ENCODE data around the gene IMPA2. TPM values are rescaled to one million over a fixed set of nuclear protein-coding genes. Genes with fewer than 3 reads are reported as not detected.

Gene IMPA2
- total RNA-seq, 2 donors from 2014 or later, result 19.2 to 20.2 TPM

DNA sequence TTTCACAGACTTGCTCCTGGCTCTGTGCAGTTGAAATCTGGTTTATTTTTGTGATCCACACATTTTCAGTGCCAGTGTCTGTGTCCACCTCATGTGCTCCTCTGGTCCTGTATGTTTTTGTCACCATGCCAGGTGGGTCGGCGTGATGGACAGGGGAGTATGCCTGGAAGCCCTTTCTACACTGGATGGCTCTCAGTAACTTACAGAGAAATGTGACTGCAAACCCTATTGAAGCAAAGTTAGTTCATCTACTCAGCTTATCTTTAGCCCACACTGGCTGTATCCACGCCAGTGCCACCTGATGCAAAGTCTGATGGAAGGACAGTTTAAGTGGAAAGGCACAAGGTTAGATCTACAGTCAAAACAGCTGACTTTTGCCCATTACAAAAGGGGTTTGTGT is 4.3 kb downstream of the IMPA2 start:
- DNase-seq, result no peak
- no peak overlapping the region for H3K27ac Mint-ChIP-seq
- no peak overlapping the region for H3K4me3 Mint-ChIP-seq
- no peaks in the 10 kb centered on the region for H3K27me3 Mint-ChIP-seq (ENCODE audit: low read depth)
- no peaks in the 10 kb centered on the region for H3K9me3 Mint-ChIP-seq
- peaks cover 7% of the 10 kb centered on the region for H3K4me1 Mint-ChIP-seq (ENCODE audit: low read depth)
- no peak for ATAC-seq (replicated peaks in 1 of 2)
- H3K36me3 Mint-ChIP-seq (ENCODE audit: insufficient read depth in 2 of 2), result no peaks in the 10 kb centered on the region

DNA sequence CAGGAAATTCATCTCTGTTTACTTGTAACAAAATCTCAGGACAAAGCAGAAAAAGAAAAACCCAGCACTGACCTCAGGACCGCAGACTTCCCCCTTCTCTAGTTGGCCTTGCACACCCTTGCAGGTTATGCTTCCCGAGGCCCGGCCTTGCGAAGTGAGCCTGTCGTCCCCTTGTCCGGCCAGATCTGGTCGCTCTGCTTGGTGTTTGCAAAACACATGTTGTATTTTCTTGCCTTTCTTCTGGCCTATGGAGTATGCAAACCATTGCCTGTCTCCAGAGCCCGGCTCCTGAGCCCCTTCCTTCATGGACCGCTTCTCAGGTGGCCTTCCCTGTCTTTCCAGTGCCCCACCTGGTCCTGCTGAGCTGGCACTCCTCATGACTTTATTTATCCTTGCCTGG is 4.8 kb downstream of the IMPA2 start:
- no peak overlapping the region for H3K4me3 Mint-ChIP-seq
- H3K9me3 Mint-ChIP-seq, result no peaks in the 10 kb centered on the region
- DNase-seq (no peak), ATAC-seq (replicated peaks in 1 of 2) (no peak)
- H3K36me3 Mint-ChIP-seq (ENCODE audit: insufficient read depth in 2 of 2), result no peaks in the 10 kb centered on the region
- no peaks in the 10 kb centered on the region for H3K27me3 Mint-ChIP-seq (ENCODE audit: low read depth)
- H3K27ac Mint-ChIP-seq, result no peak overlapping the region
- peaks cover 7% of the 10 kb centered on the region for H3K4me1 Mint-ChIP-seq (ENCODE audit: low read depth)

DNA sequence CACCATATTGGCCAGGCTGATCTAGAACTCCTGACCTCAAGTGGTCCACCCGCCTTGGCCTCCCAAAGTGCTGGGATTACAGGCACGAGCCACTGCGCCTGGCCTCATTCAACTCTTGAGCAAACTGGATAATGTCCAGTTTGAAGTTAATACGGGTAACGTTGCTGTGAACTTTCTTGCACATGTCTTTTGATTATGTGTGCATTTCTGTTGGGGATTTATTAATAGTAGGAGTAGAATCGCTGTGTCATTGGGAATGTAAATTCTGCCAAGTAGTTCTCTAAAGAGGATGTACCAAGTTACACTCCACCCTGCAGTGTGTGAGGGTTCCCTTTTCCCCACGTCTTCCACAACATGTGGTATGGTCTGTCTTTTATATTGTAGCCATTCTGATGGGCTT is 6.2 kb downstream of the IMPA2 start:
- Mint-ChIP-seq H3K27me3 (ENCODE audit: low read depth) (no peaks in the 10 kb centered on the region), H3K36me3 (ENCODE audit: insufficient read depth in 2 of 2) (no peaks in the 10 kb centered on the region), H3K27ac (no peak overlapping the region), H3K4me3 (no peak overlapping the region), H3K9me3 (no peaks in the 10 kb centered on the region), H3K4me1 (ENCODE audit: low read depth) (peaks cover 1% of the 10 kb centered on the region)
- no peak for DNase-seq
- no peak for ATAC-seq (replicated peaks in 1 of 2)

DNA sequence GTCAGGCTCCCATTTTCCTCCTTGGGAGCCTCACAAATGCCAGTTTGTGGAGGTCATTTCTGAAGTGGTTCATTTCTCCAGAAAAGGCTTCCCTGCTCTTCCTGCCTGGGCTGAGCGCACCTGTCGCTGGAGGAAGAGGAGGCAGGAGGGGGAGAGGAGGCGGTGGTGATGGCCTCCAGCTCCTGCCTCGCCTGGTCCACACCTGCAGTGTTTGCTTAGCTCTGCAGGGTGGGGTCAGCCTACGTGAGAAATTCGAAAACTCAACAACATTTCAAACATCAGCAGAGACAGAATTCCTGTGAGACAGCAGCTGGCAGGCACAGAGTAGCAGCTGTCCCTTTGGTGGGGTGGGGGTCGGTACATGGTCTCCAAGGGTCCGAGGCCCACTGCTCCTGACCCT is 7.9 kb downstream of the IMPA2 start:
- Mint-ChIP-seq H3K4me3 (no peak overlapping the region), H3K4me1 (ENCODE audit: low read depth) (no peaks in the 10 kb centered on the region), H3K36me3 (ENCODE audit: insufficient read depth in 2 of 2) (no peaks in the 10 kb centered on the region), H3K27ac (no peak overlapping the region), H3K27me3 (ENCODE audit: low read depth) (no peaks in the 10 kb centered on the region), H3K9me3 (no peaks in the 10 kb centered on the region)
- ATAC-seq (replicated peaks in 1 of 2) (no peak), DNase-seq (no peak)

DNA sequence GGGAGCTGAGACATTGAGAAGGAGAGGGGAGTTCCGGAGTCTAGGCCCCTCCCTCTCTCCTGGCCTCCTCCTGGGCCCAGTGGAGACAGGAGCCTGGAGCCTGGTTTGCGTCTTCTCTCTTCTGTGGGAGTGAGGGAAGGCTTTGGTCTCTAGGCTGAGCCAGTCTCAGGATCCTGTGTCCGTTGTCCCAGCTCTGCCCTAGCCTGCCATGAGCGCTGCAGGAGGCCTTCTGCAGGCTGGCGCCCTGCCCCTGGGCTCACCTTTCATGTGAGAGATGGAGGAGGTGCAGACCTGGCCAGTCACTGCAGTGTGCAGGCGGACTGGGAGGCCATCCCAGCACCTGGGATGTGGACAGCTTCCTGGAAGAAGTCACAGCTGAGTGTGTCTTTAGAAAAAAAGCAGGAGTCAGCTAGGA is 8.7 kb downstream of the IMPA2 start:
- H3K4me1 Mint-ChIP-seq (ENCODE audit: low read depth), result no peaks in the 10 kb centered on the region
- H3K27ac Mint-ChIP-seq, result no peak overlapping the region
- DNase-seq, result no peak
- no peaks in the 10 kb centered on the region for H3K27me3 Mint-ChIP-seq (ENCODE audit: low read depth)
- ATAC-seq (replicated peaks in 1 of 2), result no peak
- H3K4me3 Mint-ChIP-seq, result no peak overlapping the region
- H3K36me3 Mint-ChIP-seq (ENCODE audit: insufficient read depth in 2 of 2), result no peaks in the 10 kb centered on the region
- H3K9me3 Mint-ChIP-seq, result no peaks in the 10 kb centered on the region

DNA sequence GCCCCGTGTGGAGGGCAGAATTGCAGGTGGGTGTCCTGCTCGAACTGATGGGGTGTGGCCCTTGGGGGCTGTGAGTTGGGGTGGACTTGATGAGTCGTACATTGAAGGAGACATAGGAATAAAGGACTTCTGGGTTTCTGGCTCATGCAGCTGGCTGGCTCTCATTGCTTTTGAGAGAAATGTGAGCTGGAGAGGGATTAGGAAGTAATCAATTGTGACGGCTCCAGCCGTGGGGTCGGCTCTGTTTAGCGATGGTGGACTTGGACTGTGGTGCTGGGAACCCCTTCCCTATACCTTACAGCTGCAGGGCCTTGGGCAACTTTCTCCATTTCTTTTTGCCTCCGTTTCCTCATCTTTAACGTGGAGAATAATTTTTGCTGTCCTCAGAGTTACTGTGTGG is 9.2 kb downstream of the IMPA2 start:
- H3K27ac Mint-ChIP-seq, result no peak overlapping the region
- no peaks in the 10 kb centered on the region for H3K36me3 Mint-ChIP-seq (ENCODE audit: insufficient read depth in 2 of 2)
- no peaks in the 10 kb centered on the region for H3K9me3 Mint-ChIP-seq
- DNase-seq (no peak), ATAC-seq (replicated peaks in 1 of 2) (no peak)
- no peaks in the 10 kb centered on the region for H3K27me3 Mint-ChIP-seq (ENCODE audit: low read depth)
- no peak overlapping the region for H3K4me3 Mint-ChIP-seq
- peaks cover 5% of the 10 kb centered on the region for H3K4me1 Mint-ChIP-seq (ENCODE audit: low read depth)

DNA sequence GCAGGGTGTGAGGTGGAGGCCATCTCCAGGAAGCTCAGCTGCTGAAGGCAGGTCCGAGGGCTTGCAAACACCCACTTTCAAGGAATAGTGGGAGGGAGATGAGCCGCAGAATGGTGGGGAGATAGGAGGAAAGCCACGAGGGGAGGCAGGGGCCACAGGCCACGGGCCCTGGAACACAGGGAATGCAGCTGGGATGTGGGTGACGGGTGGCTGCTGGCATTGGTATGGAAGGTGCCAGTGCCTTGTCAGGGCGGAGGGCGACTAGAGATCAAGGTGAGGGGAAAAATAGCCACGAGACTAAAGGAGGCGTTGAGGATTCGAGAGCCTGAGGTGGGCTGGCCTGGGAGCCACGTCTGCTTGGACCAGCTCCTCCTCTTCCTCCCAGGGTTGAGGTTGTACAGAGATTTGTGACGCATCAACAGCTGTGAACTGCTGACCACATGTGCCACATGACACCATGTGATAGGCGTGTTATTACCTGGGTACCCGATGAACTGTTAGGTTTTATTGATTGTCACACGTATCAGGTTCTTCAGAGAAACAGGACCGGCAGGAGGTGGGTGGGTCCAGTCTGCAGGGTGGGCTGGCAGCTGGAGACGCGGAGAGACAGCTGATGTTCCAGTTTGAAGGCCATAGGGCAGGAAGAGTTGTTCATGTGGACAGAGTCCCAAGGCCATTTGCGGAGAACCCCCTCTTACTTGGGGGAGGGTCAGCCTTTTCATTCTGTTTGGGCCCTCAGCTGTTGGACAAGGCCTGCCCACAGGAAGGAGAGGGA is 9.9 kb downstream of the IMPA2 start:
- ATAC-seq (replicated peaks in 1 of 2) (no peak), DNase-seq (no peak)
- H3K36me3 Mint-ChIP-seq (ENCODE audit: insufficient read depth in 2 of 2), result no peaks in the 10 kb centered on the region
- H3K4me1 Mint-ChIP-seq (ENCODE audit: low read depth), result peaks cover 11% of the 10 kb centered on the region
- H3K27me3 Mint-ChIP-seq (ENCODE audit: low read depth), result no peaks in the 10 kb centered on the region
- no peak overlapping the region for H3K4me3 Mint-ChIP-seq
- no peak overlapping the region for H3K27ac Mint-ChIP-seq
- H3K9me3 Mint-ChIP-seq, result no peaks in the 10 kb centered on the region

DNA sequence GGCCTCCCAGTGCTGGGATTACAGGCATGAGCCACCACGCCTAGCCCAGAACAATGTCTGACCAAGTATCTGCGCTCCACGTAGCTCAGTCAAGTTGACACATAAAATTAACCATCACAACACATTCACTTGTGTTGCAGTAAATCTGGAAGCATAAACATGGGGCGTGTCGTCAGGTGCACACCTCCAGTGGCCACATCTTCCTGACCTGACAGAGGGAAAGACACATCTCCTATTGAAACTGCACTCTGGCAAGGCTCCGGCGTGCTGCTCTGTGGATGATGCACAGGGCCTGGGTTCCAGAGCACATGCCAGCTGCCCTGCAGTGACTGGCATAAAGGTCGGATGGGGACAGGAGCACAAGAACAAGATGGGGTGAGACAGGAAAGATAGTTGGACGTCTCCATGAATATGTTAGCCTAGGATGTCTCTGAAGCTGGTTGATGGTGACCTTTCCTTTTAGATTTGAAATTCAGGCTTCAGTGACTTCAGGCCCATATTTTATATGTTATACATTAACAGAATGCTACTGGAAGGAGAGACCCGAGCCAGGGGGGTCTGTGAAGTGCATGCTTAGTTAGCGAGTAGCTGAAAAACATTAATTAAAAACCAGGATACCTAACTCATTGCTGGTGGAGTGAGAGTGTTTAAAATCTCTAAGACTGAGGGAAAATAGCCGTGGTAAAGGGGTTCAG is 10.9 kb downstream of the IMPA2 start:
- no peaks in the 10 kb centered on the region for H3K9me3 Mint-ChIP-seq

DNA sequence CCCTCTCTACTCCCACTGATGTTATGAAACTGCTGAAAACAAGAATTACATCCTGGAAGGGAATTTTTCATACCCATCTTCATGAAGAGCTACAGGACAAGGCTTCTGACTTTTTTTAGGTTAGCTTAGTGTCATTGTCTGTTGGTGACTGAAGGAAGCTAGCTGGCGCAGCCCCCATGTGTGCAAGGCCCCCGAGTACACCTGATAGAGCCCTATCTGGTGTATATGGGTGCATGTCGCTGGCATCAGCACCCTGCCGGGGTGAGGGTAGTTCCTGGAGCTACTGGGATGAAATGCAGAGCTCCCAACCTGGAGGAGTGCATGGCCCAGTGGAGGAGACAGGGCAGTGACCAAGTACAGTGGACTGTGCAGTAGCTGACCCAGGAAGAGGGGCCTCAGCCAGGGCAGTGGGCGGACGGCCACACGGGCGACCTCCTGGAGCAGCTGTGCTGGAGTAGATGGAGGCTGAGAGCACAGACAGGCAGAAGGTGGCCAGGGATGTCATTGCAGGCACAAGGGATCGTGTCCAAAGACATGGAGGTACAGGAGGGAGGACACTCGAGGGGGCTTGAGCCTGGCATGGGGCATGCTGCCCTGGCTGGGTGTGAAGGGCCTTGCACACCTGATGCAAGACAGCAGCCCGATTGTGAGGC is 12.1 kb downstream of the IMPA2 start:
- no peaks in the 10 kb centered on the region for H3K9me3 Mint-ChIP-seq
- H3K4me3 Mint-ChIP-seq, result no peak overlapping the region
- no peak for ATAC-seq (replicated peaks in 1 of 2)
- H3K27me3 Mint-ChIP-seq (ENCODE audit: low read depth), result no peaks in the 10 kb centered on the region
- no peaks in the 10 kb centered on the region for H3K36me3 Mint-ChIP-seq (ENCODE audit: insufficient read depth in 2 of 2)
- H3K4me1 Mint-ChIP-seq (ENCODE audit: low read depth), result peaks cover 11% of the 10 kb centered on the region
- no peak for DNase-seq
- no peak overlapping the region for H3K27ac Mint-ChIP-seq

More for the DNA sequence above, 10.9 kb downstream of the IMPA2 start:
- Mint-ChIP-seq H3K4me1 (ENCODE audit: low read depth) (peaks cover 11% of the 10 kb centered on the region), H3K27ac (no peak overlapping the region), H3K27me3 (ENCODE audit: low read depth) (no peaks in the 10 kb centered on the region), H3K4me3 (no peak overlapping the region), H3K36me3 (ENCODE audit: insufficient read depth in 2 of 2) (no peaks in the 10 kb centered on the region)
- ATAC-seq (replicated peaks in 1 of 2), result no peak
- DNase-seq, result no peak

DNA sequence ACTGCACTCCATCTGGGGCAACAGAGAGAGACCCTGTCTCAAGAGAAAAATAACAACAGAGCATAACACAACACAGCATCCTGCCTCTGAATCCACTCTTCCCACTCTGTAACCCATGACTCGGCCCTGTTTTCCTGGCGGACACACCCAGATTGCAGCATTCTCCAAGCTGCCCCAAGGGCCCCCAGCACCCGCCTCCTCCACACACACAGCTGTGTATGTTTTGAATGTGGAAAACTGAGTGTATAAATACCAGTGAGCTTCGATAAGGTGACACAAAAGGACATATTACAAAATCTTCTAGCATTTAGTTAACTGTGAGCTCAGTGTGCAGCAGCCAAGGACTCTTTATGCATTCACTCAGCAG is 13.0 kb downstream of the IMPA2 start:
- no peaks in the 10 kb centered on the region for H3K9me3 Mint-ChIP-seq
- DNase-seq (no peak), ATAC-seq (replicated peaks in 1 of 2) (no peak)
- H3K27ac Mint-ChIP-seq, result no peak overlapping the region
- H3K4me3 Mint-ChIP-seq, result no peak overlapping the region
- H3K27me3 Mint-ChIP-seq (ENCODE audit: low read depth), result no peaks in the 10 kb centered on the region
- peaks cover 11% of the 10 kb centered on the region for H3K4me1 Mint-ChIP-seq (ENCODE audit: low read depth)
- no peaks in the 10 kb centered on the region for H3K36me3 Mint-ChIP-seq (ENCODE audit: insufficient read depth in 2 of 2)

DNA sequence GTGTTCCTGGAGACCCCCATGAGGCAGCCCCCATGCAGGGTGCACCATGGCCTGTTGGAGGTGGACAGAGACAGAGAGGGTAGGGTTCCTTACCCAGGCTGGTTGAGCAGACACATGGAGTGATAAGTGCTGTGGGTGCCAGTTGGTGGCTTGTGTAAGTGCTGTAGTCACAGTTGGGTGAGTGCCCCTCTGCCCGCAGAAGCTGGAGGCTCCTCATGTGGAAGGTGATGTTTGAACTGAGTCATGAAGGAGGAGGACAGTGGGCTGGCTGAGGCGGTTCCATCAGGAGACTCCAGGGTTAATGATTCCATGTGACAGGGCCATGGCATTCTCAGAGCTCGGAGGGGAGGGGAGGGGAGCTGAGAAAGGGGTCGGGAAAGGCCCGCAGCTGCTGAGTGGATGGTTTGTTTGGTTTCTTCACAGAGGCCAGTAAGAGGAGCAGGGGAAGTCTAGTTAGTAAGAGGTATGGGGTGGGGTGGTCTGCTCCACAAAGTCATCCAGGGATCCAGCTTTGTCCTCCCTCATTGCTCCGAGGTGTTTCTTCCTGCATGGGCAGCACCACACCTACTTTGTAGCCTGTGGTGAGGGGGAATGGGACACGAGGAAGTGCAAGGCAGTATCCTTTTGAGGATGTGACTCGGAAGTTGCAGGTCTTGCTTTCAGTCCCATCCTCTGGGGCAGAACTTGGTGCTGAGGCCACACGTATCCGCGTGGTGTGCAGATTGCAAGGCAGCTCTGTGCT is 13.6 kb downstream of the IMPA2 start:
- ATAC-seq (replicated peaks in 1 of 2), result peak; percentile 14 to 27
- Mint-ChIP-seq H3K4me3 (no peak overlapping the region), H3K9me3 (no peaks in the 10 kb centered on the region), H3K36me3 (ENCODE audit: insufficient read depth in 2 of 2) (no peaks in the 10 kb centered on the region), H3K27me3 (ENCODE audit: low read depth) (no peaks in the 10 kb centered on the region), H3K27ac (no peak overlapping the region), H3K4me1 (ENCODE audit: low read depth) (peaks cover 11% of the 10 kb centered on the region)
- DNase-seq, result no peak

DNA sequence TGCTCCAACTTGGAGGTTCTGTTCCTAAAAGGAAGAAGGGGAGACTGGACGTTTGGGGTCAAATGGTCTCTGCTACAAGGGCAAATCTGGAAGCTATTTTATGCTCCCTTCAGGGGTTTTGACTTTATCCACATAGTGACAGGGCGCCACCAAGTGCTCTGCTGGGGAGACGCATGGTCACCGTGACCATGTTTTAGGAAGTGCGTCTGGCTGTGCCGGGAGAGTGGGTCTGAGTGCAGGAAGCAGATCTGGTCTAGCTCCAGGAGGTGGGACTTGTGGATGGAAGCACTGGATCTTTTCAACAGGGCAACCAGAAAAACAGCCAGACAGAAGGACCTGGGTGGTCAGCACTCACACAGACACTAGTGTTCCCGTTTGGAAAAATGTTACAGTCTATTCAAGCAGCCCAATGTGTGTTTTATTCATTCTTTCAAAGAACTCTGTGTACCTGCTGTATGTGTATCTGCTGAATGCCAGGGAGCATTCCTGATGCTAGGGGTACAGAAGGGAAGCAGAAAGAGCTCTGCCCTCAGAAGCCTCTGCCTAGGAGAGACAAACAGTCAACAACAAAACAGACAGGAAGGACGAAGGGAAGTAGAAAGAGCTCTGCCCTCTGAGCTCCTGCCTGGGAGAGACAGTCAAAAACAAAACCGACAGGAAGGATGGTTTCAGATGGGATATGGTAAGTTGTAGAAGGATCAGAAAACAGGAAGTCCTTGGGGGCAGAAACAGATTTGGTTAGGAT is 14.3 kb downstream of the IMPA2 start:
- H3K4me1 Mint-ChIP-seq (ENCODE audit: low read depth), result peaks cover 11% of the 10 kb centered on the region
- ATAC-seq (replicated peaks in 1 of 2), result peak; percentile 89 to 92
- no peak overlapping the region for H3K27ac Mint-ChIP-seq
- no peaks in the 10 kb centered on the region for H3K36me3 Mint-ChIP-seq (ENCODE audit: insufficient read depth in 2 of 2)
- DNase-seq, result peak; percentile 62 to 63
- H3K9me3 Mint-ChIP-seq, result no peaks in the 10 kb centered on the region
- H3K4me3 Mint-ChIP-seq, result peak overlapping the region; percentile 29 to 41
- no peaks in the 10 kb centered on the region for H3K27me3 Mint-ChIP-seq (ENCODE audit: low read depth)
